Astrocyte of the cerebellum (primary cell): ENCODE data around the gene ESRP2.
A peak's percentile ranks its signal among the peaks of the same experiment; 100 is the strongest.

ENCODE experiments used
- DNase-seq: peaks from one replicate; pipeline ENCODE4 v3.0.0-alpha.2; 2011; ENCODE audit warnings: low read depth
- H3K4me3 ChIP-seq: 2 replicates; pipeline ENCODE4 v1.5.1; 2011; ENCODE audit warnings: mild to moderate bottlenecking, low read depth, low read length, moderate library complexity
- CTCF ChIP-seq: IDR thresholded peaks from 2 replicates; pipeline ENCODE4 v1.5.1; 2012; ENCODE audit warnings: low read length, low read depth, moderate library complexity, mild to moderate bottlenecking; ENCODE audit errors: missing control alignments
- in situ Hi-C: cut with HindIII; loops from 2 replicates; pipeline ENCODE4 v1.10.0; 2017; ENCODE audit warnings: low sequenced_read_pairs

Gene ESRP2

DNA sequence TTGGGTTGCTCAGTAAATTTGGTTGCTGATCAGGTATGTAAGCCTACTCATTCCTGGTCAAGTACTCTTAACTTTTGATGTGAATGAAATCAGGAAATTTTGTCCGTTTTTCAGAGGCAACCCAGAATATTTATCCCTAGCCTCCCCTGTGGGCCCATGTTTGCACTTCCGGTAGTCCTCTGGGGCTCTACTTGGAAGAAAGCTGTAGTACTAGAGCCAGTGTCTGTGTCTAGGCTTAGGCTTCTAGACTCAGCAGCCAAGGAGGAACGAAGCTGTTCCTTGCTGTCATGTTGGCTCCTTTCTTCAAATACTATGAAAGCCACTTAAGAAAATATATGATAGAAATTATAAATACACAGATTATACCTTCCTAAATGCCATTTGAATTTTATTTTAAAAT lies 21.2 kb downstream of the ESRP2 start:
- no peak for DNase-seq
- no peak overlapping the region for H3K4me3 ChIP-seq
- in situ Hi-C loops: no loop called here
- TF ChIP-seq CTCF: no peak

DNA sequence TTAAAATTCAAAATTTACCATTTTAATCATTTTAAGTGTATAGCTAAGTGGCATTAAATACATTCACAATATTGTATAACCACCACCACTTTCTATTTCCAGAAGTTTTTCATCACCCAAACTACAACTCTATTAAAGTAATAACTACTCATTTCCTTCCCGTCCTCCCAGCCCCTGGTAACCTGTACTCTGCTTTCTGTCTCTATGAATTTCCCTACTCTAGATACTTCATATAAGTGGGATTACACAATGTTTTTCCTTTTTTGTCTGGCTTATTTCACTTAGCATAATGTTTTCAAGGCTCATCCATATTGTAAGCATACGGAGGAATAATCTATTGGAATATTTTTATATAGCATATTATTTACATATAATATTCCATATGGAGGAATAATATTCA lies 29.7 kb downstream of the ESRP2 start:
- no peak overlapping the region for H3K4me3 ChIP-seq
- no peak for DNase-seq
- no peak for TF ChIP-seq CTCF
- in situ Hi-C loops: no loop called here

GRCh38 chr16:68202091-68202519 lies 33.8 kb downstream of the ESRP2 start:
- TF ChIP-seq CTCF: no peak
- H3K4me3 ChIP-seq: no peak overlapping the region
- no peak for DNase-seq
- in situ Hi-C loops: no loop called here

- no peak for TF ChIP-seq CTCF
- peak; percentile 1 for DNase-seq
- no peak overlapping the region for H3K4me3 ChIP-seq
- in situ Hi-C loops: no loop called here
Observed at GRCh38 chr16:68200088-68200783, 35.7 kb downstream of the ESRP2 start.

GRCh38 chr16:68197250-68197649 lies 38.7 kb downstream of the ESRP2 start:
- H3K4me3 ChIP-seq: no peak overlapping the region
- in situ Hi-C loops: no loop called here
- no peak for DNase-seq
- no peak for TF ChIP-seq CTCF

GRCh38 chr16:68194251-68194650 lies 41.7 kb downstream of the ESRP2 start:
- no peak for DNase-seq
- no peak overlapping the region for H3K4me3 ChIP-seq
- TF ChIP-seq CTCF: no peak
- in situ Hi-C loops: no loop called here
